ENCODE measurements around the gene CERT1. TPM values are rescaled to one million over a fixed set of nuclear protein-coding genes. Genes with fewer than 3 reads are reported as not detected.

CERT1 gene
- total RNA-seq, 1 donor from 2014 or later = 45.4 TPM

DNA sequence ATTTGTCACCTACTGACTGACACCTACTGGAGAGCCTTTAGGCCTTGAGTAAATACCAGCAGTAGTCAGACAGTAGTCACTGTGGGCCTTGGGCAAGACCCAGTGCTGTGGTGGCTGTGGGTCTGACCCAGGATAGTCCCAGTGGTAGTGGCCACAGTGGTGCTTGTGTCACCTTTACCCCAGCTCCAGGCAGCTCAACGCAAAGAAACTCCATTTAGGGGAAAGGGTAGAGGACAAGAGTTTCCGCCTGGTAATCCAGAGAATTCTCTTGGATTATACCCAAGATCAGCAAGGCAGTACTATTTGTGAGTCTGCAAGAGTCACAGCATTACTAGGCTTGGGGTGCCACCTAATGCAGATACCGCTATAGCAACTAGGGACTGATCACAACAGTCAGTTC, 28.9 kb downstream of the CERT1 start:
- Mint-ChIP-seq H3K4me3 (ENCODE audit: unreplicated experiment) (no peak overlapping the region), H3K4me1 (ENCODE audit: low read depth, unreplicated experiment) (no peaks in the 10 kb centered on the region), H3K27me3 (ENCODE audit: unreplicated experiment) (peaks cover 1% of the 10 kb centered on the region), H3K27ac (ENCODE audit: unreplicated experiment) (no peak overlapping the region), H3K9me3 (ENCODE audit: unreplicated experiment) (peaks cover 10% of the 10 kb centered on the region), H3K36me3 (ENCODE audit: unreplicated experiment) (peaks cover 24% of the 10 kb centered on the region)
- no peak for DNase-seq
- TF ChIP-seq, protein P1, sequence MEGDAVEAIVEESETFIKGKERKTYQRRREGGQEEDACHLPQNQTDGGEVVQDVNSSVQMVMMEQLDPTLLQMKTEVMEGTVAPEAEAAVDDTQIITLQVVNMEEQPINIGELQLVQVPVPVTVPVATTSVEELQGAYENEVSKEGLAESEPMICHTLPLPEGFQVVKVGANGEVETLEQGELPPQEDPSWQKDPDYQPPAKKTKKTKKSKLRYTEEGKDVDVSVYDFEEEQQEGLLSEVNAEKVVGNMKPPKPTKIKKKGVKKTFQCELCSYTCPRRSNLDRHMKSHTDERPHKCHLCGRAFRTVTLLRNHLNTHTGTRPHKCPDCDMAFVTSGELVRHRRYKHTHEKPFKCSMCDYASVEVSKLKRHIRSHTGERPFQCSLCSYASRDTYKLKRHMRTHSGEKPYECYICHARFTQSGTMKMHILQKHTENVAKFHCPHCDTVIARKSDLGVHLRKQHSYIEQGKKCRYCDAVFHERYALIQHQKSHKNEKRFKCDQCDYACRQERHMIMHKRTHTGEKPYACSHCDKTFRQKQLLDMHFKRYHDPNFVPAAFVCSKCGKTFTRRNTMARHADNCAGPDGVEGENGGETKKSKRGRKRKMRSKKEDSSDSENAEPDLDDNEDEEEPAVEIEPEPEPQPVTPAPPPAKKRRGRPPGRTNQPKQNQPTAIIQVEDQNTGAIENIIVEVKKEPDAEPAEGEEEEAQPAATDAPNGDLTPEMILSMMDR (IDR thresholded peaks at IDR 0.05; ENCODE audit: partially characterized antibody, unreplicated experiment) = no peak

DNA sequence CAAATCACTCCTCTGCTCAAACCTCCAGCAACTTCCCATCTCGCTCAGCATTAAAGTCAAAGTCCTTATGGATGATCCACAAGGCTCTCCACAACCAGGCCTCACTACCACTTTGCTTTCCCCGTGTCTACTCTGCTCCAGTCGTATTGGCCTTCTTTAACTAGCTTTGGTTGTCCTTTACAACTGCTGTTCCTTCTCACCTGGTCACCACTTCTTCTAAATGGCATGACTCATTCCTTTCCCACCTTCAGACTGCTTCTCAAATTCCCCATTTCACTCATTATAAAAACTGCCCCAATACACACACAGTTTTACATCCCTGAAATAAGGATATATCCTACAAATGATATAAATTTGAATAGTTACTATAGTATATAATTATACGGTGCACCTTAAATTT, 30.4 kb downstream of the CERT1 start:
- peaks cover 1% of the 10 kb centered on the region for H3K27me3 Mint-ChIP-seq (ENCODE audit: unreplicated experiment)
- no peak overlapping the region for H3K27ac Mint-ChIP-seq (ENCODE audit: unreplicated experiment)
- no peak overlapping the region for H3K4me3 Mint-ChIP-seq (ENCODE audit: unreplicated experiment)
- peaks cover 13% of the 10 kb centered on the region for H3K36me3 Mint-ChIP-seq (ENCODE audit: unreplicated experiment)
- DNase-seq = no peak
- H3K9me3 Mint-ChIP-seq (ENCODE audit: unreplicated experiment) = peaks cover 6% of the 10 kb centered on the region
- H3K4me1 Mint-ChIP-seq (ENCODE audit: low read depth, unreplicated experiment) = no peaks in the 10 kb centered on the region
- TF ChIP-seq, protein P1 (IDR thresholded peaks at IDR 0.05; ENCODE audit: partially characterized antibody, unreplicated experiment) = no peak

DNA sequence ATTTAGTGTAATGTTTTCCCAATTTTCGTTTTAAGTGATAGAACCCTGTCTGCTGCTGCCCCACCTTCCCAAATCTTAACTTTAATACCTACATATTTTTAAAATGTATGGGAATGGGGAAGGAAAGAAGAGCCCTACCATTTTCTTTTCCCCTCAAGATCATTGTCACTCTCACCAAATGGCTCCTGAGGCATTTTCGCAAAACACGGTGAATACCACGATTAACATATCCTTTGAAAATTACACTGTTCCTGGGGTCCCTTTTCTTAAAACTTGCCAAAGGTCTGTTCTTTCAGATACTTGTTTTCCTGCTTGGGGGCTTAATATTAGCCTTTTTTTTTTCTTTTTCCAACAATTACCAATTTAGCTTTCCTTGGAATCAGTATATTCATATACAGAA, 36.1 kb downstream of the CERT1 start:
- Mint-ChIP-seq H3K27ac (ENCODE audit: unreplicated experiment) (no peak overlapping the region), H3K27me3 (ENCODE audit: unreplicated experiment) (no peaks in the 10 kb centered on the region), H3K4me1 (ENCODE audit: low read depth, unreplicated experiment) (no peaks in the 10 kb centered on the region), H3K36me3 (ENCODE audit: unreplicated experiment) (no peaks in the 10 kb centered on the region), H3K4me3 (ENCODE audit: unreplicated experiment) (no peak overlapping the region), H3K9me3 (ENCODE audit: unreplicated experiment) (peaks cover 4% of the 10 kb centered on the region)
- TF ChIP-seq, protein P1 (IDR thresholded peaks at IDR 0.05; ENCODE audit: partially characterized antibody, unreplicated experiment) = no peak
- no peak for DNase-seq

DNA sequence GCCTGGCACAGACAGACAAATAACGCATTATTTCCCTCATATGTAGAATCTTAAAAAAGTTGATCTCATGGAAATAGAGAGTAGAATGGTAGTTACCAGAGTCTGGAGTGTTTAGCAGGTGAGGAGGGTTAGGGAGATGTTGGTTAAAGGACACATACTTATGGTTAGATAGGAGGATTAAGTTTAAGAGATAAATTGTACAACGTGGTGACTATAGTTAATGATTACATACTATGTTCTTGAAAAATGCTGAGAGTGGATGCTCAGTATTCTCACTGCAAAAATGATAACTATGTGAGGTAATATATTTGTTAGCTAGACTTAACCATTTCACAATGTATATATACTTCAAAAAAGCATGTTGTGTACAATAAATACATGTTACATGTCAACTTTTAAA, 38.0 kb downstream of the CERT1 start:
- TF ChIP-seq, protein P1 (IDR thresholded peaks at IDR 0.05; ENCODE audit: partially characterized antibody, unreplicated experiment) = no peak
- Mint-ChIP-seq H3K9me3 (ENCODE audit: unreplicated experiment) (peaks cover 10% of the 10 kb centered on the region), H3K27me3 (ENCODE audit: unreplicated experiment) (no peaks in the 10 kb centered on the region), H3K27ac (ENCODE audit: unreplicated experiment) (no peak overlapping the region), H3K4me1 (ENCODE audit: low read depth, unreplicated experiment) (no peaks in the 10 kb centered on the region), H3K36me3 (ENCODE audit: unreplicated experiment) (peaks cover 8% of the 10 kb centered on the region), H3K4me3 (ENCODE audit: unreplicated experiment) (no peak overlapping the region)
- DNase-seq = no peak

DNA sequence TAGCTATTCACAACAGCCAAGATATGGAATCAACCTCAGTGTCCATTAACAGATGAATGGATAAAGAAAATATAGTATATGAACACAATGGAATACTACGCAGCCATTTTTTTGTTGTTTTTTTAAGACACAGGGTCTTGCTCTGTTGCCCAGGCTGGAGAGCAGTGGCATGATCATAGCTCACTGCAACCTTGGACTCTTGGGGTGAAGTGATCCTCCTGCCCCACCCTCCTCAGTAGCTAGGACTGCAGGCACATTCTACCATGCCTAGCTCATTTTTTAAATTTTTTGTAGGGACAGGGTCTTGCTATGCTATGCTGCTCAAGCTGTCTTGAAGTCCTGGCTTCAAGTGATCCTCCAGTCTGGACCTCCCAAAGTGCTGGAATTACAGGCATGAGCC, 38.5 kb downstream of the CERT1 start:
- H3K36me3 Mint-ChIP-seq (ENCODE audit: unreplicated experiment) = peaks cover 12% of the 10 kb centered on the region
- no peak overlapping the region for H3K27ac Mint-ChIP-seq (ENCODE audit: unreplicated experiment)
- peaks cover 10% of the 10 kb centered on the region for H3K9me3 Mint-ChIP-seq (ENCODE audit: unreplicated experiment)
- no peak overlapping the region for H3K4me3 Mint-ChIP-seq (ENCODE audit: unreplicated experiment)
- TF ChIP-seq, protein P1 (IDR thresholded peaks at IDR 0.05; ENCODE audit: partially characterized antibody, unreplicated experiment) = no peak
- no peak for DNase-seq
- H3K4me1 Mint-ChIP-seq (ENCODE audit: low read depth, unreplicated experiment) = no peaks in the 10 kb centered on the region
- H3K27me3 Mint-ChIP-seq (ENCODE audit: unreplicated experiment) = no peaks in the 10 kb centered on the region

All from glutamatergic neuron (in vitro differentiated cells).